ENCODE measurements around the gene FLT4.

FLT4 gene

DNA sequence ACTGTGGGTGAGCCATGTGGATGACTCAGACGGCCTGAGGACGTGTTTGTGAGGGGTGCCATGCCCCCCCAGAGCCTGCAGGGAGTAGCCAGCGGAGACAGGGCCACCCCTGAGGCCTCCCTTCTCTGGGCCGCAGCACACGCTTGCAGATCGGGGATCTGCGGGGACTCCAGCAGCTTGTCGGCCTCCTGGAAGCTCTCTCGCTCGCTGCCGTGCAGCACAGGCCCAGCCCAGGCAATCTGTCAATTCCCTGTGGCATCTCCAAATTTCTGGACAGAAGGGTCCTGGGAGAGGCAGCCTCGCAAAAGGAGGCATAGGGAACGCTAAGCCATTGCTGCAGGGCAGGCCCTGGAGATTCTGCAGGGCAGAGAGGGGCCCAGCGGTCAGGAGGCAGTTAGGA lies 21.2 kb downstream of the FLT4 start:
- FAIRE-seq, result no peak
- DNase-seq (ENCODE audit: insufficient read length, low spot score), result no peak

- DNase-seq (ENCODE audit: insufficient read length, low spot score) (no peak), FAIRE-seq (no peak)
Observed at GRCh38 chr5:180627386-180628120, 21.8 kb downstream of the FLT4 start.

- no peak for FAIRE-seq
- no peak for DNase-seq (ENCODE audit: insufficient read length, low spot score)
Observed at GRCh38 chr5:180626661-180627385, 22.6 kb downstream of the FLT4 start.

DNA sequence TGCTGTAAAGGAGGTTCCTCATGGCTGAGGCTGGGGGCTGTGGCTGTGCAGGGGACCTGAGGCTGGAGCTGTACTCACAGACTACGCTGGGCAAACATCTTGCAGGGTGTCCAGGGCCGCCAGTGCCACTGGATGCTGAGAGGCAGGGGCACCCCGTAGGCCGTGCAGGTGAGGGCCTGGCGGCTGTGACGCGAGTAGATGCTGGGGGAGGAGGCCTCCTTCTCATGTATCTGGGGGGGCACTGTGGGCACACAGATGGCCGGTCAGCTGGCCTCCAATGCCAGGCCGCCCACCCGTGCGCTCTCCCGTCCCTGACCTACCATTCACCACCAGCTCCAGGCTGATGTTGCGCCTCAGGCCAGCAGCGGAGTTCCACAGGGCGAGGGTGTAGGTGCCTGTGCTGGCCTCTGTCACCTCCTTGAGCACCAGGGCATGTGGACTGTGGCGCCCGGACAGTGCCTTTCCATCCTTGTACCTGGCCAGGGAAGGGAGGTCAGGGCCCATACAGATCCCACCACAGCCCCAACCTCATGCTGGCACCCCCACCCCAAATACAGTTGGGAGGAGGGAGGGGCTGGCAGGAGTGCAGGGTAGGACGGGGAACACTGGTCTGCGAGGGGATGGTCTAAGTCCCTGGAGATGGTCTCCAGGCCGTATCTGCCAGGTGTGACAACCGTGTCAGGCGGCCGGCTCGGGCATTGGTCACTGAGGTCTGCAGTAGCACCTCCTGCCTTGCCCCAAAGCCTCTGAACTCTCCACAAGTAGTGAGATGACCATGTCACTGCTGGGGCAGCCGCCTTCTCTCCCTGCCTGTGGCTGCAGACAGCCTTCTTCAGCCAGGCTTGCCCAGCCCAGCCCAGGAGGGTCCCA lies 23.4 kb downstream of the FLT4 start:
- FAIRE-seq (no peak), DNase-seq (ENCODE audit: insufficient read length, low spot score) (no peak)

DNA sequence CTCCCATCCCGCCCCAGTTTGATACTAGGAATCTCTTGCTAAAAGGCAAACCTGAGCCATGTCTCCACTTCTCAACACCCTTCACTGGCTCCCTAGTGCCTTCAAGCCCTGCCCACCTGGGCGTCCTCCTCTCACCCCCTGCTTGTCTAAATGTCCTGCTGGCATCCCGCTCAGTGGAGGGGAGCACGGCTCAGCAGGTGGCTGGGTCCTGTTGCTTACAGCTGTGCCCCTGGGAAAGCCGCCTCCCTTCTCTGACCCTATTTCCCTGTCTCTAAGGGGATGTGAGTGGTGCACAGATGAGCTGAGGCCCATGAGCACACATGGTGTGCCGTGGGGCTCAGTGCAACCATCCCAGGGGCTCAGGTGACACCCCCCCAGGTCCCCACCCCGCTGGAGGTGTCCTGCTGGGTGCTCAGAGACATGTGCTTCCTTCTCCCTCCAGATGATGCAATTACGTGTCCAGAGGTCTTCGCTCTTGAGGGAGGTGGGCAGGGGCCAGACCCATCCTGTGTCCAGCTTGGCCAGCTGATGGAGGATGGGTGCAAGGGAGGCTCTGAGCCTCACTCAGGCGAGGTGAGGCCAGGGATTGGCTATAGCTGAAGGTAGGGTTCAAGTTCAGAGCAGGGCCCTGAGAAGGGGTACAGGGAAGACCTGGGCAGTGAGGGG lies 24.1 kb downstream of the FLT4 start:
- DNase-seq (ENCODE audit: insufficient read length, low spot score), result no peak
- no peak for FAIRE-seq

DNA sequence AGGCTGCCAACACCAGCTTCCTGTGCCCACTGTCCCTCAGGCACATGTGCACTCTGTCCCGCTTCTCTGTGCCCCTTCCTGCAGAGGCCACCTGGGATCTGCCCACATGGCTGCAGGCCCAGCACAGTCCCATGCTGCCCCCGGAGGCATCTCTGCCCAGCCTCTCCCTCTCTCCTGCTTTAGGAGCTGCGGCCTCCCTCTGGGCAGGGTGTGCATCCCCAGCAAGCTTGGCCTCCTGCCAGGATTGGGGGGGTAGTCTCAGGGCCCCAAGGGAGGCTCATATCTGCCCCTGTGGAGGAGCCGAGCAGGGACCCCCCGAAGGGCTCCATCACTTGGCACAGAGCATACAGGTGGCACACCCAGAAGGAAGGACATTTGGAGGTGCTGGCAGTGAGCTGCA lies 24.8 kb downstream of the FLT4 start:
- FAIRE-seq (no peak), DNase-seq (ENCODE audit: insufficient read length, low spot score) (no peak)

DNA sequence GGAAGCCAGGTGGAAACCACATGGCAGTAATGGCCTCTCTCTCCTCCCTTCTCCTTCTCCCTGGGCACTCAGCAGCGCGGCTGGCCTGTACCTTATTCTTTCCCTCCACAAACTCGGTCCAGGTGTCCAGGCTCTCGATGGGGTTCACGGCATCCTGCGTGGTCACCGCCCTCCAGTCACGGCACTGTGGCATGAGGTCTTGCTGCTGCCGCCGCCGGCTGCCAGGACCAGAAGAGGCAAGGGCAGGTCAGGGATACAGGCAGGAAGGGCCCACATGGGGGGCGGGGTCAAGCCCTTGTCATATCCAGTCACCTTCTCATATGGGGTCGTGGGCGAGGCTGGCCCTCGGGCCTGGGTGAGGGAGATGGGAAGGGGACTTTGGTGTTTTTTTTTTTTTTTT lies 25.6 kb downstream of the FLT4 start:
- FAIRE-seq (no peak), DNase-seq (ENCODE audit: insufficient read length, low spot score) (no peak)

DNA sequence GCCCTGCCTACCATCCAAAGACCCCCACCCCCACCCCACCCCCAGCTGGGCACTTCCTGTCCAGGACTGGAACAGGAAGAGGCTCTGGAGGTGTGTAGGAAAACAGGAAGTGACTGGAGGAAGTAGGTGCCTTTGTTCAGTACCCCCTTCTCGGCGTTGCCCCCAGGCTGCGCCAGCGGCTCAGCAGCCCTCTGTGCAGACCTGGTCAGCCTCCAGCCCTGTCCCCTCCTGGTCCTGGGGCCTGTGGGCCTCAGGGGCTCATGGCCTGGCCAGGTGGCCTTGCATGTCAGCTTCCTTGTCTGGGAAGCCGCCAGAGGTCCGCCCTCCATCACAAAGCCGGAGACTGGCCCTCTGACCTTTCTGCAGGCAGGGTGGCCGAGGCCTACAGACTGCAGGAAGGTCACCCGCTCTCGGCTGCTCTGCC lies 26.0 kb downstream of the FLT4 start:
- no peak for DNase-seq (ENCODE audit: insufficient read length, low spot score)
- no peak for FAIRE-seq

- FAIRE-seq (no peak), DNase-seq (ENCODE audit: insufficient read length, low spot score) (no peak)
Observed at GRCh38 chr5:180622910-180623309, 26.5 kb downstream of the FLT4 start.

DNA sequence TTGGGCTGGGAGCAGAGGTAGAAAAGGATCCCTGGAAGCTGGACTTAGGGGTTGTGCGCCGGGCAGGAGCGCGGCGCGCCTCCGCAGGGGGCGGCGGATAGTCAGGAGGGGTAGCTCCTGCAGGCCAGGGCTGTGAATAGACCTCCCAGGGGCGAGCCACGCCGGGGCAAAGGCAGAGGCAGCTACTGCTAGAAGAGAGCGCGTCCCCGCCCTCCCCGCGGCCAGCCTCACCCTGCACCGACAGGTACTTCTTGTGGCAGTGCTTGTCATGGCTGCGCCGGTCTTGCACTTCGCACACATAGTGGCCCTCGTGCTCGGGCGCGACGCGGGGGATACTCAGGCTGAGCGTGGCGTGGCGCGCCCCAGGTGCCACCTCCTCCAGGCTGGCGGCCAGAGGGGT lies 28.1 kb downstream of the FLT4 start:
- FAIRE-seq (no peak), DNase-seq (ENCODE audit: insufficient read length, low spot score) (no peak)

DNA sequence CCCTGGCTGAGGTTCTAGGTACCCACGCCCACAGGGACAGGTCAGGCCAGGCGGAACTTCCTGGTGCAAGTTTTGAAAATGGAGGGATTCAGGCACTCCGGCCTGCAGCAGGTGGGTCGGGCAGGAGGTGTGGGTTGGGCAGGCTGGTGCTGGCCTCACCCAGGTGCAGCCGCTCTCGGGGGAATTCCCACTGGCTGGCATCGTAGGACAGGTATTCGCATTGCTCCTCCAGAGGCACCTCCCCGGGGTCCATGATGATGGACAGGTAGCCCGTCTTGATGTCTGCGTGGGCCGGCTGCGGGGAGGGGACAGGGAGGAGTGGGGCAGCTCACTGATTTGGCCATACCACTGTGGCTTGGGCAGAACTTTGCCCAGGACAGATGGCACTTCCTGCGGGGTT lies 29.4 kb downstream of the FLT4 start:
- no peak for FAIRE-seq
- DNase-seq (ENCODE audit: insufficient read length, low spot score), result no peak

DNA sequence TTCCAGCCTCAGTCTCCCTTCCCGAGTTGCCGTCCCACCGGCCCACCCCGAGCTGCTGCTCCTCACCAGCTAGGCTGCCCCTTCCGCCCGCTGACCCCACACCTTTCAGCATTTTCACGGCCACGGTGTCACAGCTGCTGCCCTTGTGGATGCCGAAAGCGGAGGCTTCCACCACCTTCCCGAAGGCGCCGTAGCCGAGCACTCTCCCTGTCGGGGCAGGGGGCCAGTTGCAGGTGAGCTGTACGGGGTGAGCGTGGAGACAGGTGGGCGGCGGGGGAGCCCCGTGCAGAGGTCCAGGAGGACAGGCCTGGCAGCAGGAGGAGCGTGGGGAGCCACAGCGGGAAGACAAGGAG lies 29.9 kb downstream of the FLT4 start:
- FAIRE-seq, result no peak

DNA sequence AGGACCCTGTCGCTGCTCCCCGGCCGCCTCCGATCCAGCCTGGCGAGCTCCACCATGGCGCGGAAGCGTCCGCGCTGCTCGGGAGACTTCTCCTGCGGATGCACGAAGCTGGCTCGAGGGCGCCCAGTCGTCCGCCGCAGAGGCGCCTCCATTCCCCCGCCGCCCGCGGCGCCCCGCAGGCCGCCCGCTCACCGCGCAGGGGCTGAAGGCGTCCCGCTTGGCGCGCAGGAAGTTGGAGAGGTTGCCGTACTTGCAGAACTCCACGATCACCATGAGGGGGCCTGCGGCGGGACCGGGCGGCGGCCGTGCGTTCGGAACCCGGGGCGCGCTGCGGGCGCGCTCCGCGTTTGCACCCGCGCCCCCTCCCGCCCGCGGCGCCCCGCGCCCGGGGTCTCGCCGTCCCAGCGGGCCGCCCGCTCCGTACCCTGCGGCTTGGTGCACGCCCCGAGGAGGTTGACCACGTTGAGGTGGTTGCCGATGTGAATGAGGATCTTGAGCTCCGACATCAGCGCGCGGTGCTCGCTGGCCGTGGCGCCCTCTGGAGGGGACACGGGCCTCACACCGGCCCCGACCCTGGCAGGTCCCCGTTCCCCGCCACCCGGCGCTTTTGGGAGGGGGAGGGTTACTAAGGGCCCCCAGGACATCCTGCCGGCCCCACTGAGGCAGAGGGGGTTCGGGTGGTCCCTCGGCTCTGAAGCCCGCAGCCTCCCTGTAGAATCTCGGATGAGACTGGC lies 30.4 kb downstream of the FLT4 start:
- DNase-seq (ENCODE audit: insufficient read length, low spot score) (no peak), FAIRE-seq (no peak)

More for the DNA sequence above, 29.9 kb downstream of the FLT4 start:
- DNase-seq (ENCODE audit: insufficient read length, low spot score), result no peak

GRCh38 chr5:180618487-180618828 lies 30.9 kb downstream of the FLT4 start:
- FAIRE-seq, result no peak
- DNase-seq (ENCODE audit: insufficient read length, low spot score), result no peak

DNA sequence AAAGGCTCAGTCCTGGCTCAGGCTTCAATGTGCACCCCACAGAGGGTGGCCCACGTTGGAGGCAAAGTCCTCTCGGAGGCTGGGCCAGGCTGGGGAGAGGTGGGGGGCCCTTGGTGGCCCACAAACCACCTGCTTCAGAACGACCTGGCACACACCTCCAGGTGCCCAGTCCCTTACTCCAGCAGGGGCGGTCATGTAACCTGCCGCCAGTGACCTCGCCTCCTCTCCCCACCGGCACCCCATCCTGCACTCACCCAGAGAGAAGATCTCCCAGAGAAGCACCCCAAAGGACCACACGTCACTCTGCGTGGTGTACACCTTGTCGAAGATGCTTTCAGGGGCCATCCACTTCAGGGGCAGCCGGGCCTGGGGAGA lies 35.6 kb downstream of the FLT4 start:
- FAIRE-seq (no peak), DNase-seq (ENCODE audit: insufficient read length, low spot score) (no peak)

DNA sequence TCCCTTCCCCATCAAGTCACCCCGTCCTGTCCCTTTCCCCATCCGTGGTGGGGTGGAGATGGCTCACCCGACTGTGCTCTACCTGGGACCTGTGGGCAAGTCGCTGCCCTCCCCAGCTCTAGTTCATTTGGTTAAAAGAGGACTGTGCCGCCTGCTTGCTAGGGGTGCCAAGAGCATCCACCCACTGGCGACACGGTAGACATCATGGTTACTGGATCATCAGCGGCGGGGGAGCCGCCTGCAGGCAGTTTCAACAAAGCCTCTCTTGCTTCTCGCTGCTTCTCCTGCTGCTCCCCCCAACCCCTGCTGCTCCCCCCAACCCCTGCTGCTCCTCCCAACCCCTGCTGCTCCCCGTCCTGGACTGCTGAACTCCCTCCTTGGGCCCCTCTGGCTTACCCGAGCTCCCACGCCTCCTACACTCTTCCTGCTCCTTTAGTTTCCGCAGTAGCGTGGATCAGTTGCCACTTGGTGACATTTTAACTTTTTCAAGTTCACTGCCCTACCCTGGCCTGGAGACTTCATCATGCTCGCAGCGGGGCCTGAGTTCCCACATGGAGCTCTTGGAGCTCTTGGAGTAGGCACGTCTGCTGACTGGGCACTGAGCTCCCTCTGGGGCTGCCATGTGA lies 36.1 kb downstream of the FLT4 start:
- DNase-seq (ENCODE audit: insufficient read length, low spot score) (no peak), FAIRE-seq (no peak)

GRCh38 chr5:180612683-180613082 lies 36.7 kb downstream of the FLT4 start:
- no peak for FAIRE-seq
- DNase-seq (ENCODE audit: insufficient read length, low spot score), result no peak

- FAIRE-seq, result peak; percentile 9
- no peak for DNase-seq (ENCODE audit: insufficient read length, low spot score)
Observed at GRCh38 chr5:180611140-180611850, 38.1 kb downstream of the FLT4 start.

DNA sequence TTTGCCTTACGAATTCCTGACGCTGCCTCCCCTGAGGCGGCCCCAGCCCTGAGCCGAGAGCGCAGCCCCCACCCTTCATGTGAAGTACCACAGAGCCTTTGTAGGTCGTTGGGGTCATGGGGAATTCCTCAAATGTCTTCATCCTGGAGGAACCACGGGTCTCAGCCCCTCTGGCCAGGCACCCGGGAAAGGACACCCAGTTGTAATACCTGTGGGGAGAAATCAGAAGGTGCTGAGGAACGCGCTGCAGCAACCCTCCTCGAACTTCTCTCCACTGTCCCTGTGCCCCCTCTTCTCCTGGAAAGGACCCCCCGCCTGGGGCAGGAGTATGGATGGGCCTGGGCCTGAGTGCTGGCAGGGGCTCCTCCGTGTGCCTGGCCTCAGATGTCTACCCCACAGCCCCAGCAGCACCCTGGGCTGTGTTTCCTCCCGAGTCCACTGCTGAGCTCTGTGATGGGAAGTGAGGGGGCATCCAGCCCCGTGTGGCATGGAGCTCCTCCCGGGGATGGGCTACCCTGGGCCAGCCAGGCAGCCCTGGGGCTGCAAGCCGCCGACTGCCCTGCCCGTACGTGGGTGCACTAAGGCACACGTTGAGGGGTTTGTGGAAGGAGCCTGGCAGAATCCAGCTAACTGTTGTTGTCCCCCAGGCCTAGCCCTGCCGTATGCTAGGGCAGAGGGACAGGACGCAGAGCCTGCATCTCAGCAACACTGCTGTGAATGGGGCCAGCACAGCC lies 39.4 kb downstream of the FLT4 start:
- FAIRE-seq (no peak), DNase-seq (ENCODE audit: insufficient read length, low spot score) (no peak)

Measured in HTR-8/SVneo (cell line).